HepG2 (cell line): ENCODE results near the gene INF2. TPM values are rescaled to one million over a fixed set of nuclear protein-coding genes. Genes with fewer than 3 reads are reported as not detected.
A peak's percentile ranks its signal among the peaks of the same experiment; 100 is the strongest.

Experiments
- AGO2 ChIP-seq: fragments of 200-400 bp; formaldehyde crosslinking; optimal IDR thresholded peaks from 2 replicates; pipeline ENCODE3; 2017; ENCODE audit warnings: mild to moderate bottlenecking, low read depth, low read length, moderate library complexity
- JUNB ChIP-seq: sonication (generic); formaldehyde crosslinking; IDR thresholded peaks from 2 replicates; pipeline ENCODE4 v1.8.0; 2022; ENCODE audit warnings: missing genetic modification reagents, mild to moderate bottlenecking, borderline replicate concordance
- KDM6A ChIP-seq: IDR thresholded peaks from 2 replicates; pipeline ENCODE4 v1.6.1; 2016; ENCODE audit warnings: low read depth
- MEIS1 ChIP-seq: sonication (generic); formaldehyde crosslinking; IDR thresholded peaks from 2 replicates; pipeline ENCODE4 v1.9.0; 2021; ENCODE audit warnings: mild to moderate bottlenecking, missing genetic modification reagents, moderate library complexity, borderline replicate concordance
- NCOA1 ChIP-seq: sonication (generic); formaldehyde crosslinking; IDR thresholded peaks from 2 replicates; pipeline ENCODE4 v1.9.0; 2021; ENCODE audit warnings: missing genetic modification reagents
- POLR2A ChIP-seq, 2 experiments: IDR thresholded peaks; 2 replicates each; pipeline ENCODE4 v1.6.1; 2011; ENCODE audit warnings: low read depth in 2 of 2, low read length in 2 of 2, mild to moderate bottlenecking in 1 of 2, moderate library complexity in 1 of 2; ENCODE audit not compliant: insufficient read depth in 1 of 2
- POLR2G ChIP-seq: fragments of 200-400 bp; formaldehyde crosslinking; IDR thresholded peaks from 2 replicates; pipeline ENCODE4 v1.6.1; 2018; ENCODE audit warnings: mild to moderate bottlenecking, low read depth, low read length, moderate library complexity
- RBFOX2 ChIP-seq: fragments of 200-400 bp; formaldehyde crosslinking; IDR thresholded peaks from 2 replicates; pipeline ENCODE4 v1.6.1; 2017; ENCODE audit warnings: low read depth, mild to moderate bottlenecking, low read length
- SIX1 ChIP-seq: sonication (generic); formaldehyde crosslinking; IDR thresholded peaks from 2 replicates; pipeline ENCODE4 v1.4.0; 2020; ENCODE audit warnings: missing genetic modification reagents, borderline replicate concordance
- SRY ChIP-seq: sonication (generic); formaldehyde crosslinking; IDR thresholded peaks from 2 replicates; pipeline ENCODE4 v1.8.0; 2022; ENCODE audit warnings: mild to moderate bottlenecking, missing genetic modification reagents
- STAT5B ChIP-seq: sonication (generic); formaldehyde crosslinking; IDR thresholded peaks from 2 replicates; pipeline ENCODE4 v1.4.0; 2020; ENCODE audit warnings: missing genetic modification reagents
- TCF7 ChIP-seq: sonication (generic); IDR thresholded peaks from 2 replicates; pipeline ENCODE4 v1.6.1; 2016; ENCODE audit warnings: antibody characterized with exemption, low read depth
- ZMYM4 ChIP-seq: sonication (generic); formaldehyde crosslinking; IDR thresholded peaks from 2 replicates; pipeline ENCODE4 v1.8.1; 2023; ENCODE audit warnings: mild to moderate bottlenecking, missing genetic modification reagents
- ZNF143 ChIP-seq: sonication (generic); formaldehyde crosslinking; IDR thresholded peaks from 2 replicates; pipeline ENCODE4 v1.4.0; 2020; ENCODE audit warnings: missing genetic modification reagents
- ZNF276 ChIP-seq: sonication (generic); formaldehyde crosslinking; IDR thresholded peaks from 2 replicates; pipeline ENCODE4 v1.4.0; 2020; ENCODE audit warnings: mild to moderate bottlenecking, low read depth, missing genetic modification reagents
- ZNF326 ChIP-seq: sonication (generic); formaldehyde crosslinking; IDR thresholded peaks from 2 replicates; pipeline ENCODE4 v1.4.0; 2020; ENCODE audit warnings: missing genetic modification reagents, borderline replicate concordance
- polyA plus RNA-seq, 8 experiments: library from polyadenylated mRNA; depleted of rRNA in 3 of 8; stranded (reverse) in 7 of 8; unstranded in 1 of 8; fragments of >200 nt; fragmentation: Illumina TruSeq in 4 of 8; extraction: Trizol in 4 of 8; gene quantifications; 2 replicates each; pipeline versions ENCODE4 v1.2.1 to v1.2.3, GENCODE V29; 2011 to 2016; ENCODE audit warnings: low read depth in 4 of 8, missing spikeins in 1 of 8, mixed read lengths in 1 of 8; ENCODE audit not compliant: insufficient read depth in 1 of 8
- total RNA-seq, 5 experiments: library from RNA; depleted of rRNA; stranded (reverse); fragments of >200 nt; fragmentation: Illumina TruSeq; extraction: Trizol; gene quantifications; 2 replicates each; pipeline ENCODE4 v1.2.3, GENCODE V29; 2016; ENCODE audit warnings: low read depth in 1 of 5
- TF ChIP-seq, protein P1 (sequence below): IDR thresholded peaks from 2 replicates; pipeline ENCODE4 v1.6.1; 2016; ENCODE audit warnings: low read depth

The INF2 gene
- total and polyA plus RNA-seq, 2 of the 13 experiments (the other 11 are each of a cell fraction or from before 2014, with no cell fraction given) = 16.4 to 26.4 TPM

- TF ChIP-seq, protein P1, sequence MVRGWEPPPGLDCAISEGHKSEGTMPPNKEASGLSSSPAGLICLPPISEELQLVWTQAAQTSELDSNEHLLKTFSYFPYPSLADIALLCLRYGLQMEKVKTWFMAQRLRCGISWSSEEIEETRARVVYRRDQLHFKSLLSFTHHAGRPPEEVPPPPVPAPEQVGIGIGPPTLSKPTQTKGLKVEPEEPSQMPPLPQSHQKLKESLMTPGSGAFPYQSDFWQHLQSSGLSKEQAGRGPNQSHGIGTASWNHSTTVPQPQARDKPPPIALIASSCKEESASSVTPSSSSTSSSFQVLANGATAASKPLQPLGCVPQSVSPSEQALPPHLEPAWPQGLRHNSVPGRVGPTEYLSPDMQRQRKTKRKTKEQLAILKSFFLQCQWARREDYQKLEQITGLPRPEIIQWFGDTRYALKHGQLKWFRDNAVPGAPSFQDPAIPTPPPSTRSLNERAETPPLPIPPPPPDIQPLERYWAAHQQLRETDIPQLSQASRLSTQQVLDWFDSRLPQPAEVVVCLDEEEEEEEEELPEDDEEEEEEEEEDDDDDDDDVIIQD (CRISPR knock-in tag) = no peak
- peak in 1 of 2 experiments; percentile 51; a peak in 2 of 4 replicates for TF ChIP-seq POLR2A (IDR thresholded peaks at IDR 0.05; ENCODE audit: insufficient read depth in 1 of 2, low read depth in 2 of 2, low read length in 2 of 2)
- TF ChIP-seq ZNF143 (CRISPR knock-in tag) = no peak
- TF ChIP-seq SIX1 (CRISPR knock-in tag) = no peak
- TF ChIP-seq TCF7 = no peak
- TF ChIP-seq AGO2 = peak; percentile 89
- TF ChIP-seq MEIS1 (CRISPR knock-in tag) = no peak
- no peak for TF ChIP-seq ZNF276 (CRISPR knock-in tag)
- TF ChIP-seq ZMYM4 (CRISPR knock-in tag) = no peak
- no peak for TF ChIP-seq SRY (CRISPR knock-in tag)
- no peak for TF ChIP-seq NCOA1 (CRISPR knock-in tag)
- TF ChIP-seq POLR2G = no peak
- no peak for TF ChIP-seq ZNF326
- no peak for TF ChIP-seq STAT5B (CRISPR knock-in tag)
- TF ChIP-seq KDM6A (CRISPR knock-in tag) = no peak
- TF ChIP-seq RBFOX2 = peak; percentile 54; the same call in 1 of the 2 replicates
- no peak for TF ChIP-seq JUNB (CRISPR knock-in tag)
Observed at GRCh38 chr14:104758981-104759969, 69.9 kb downstream of the INF2 start (continued).
